IMR-90 (cell line): Measurements from ENCODE around the gene CMIP. TPM values are rescaled to one million over a fixed set of nuclear protein-coding genes. Genes with fewer than 3 reads are reported as not detected.

Source experiments
- ATAC-seq: fragments of 200-7000 bp; cut with Tn5 transposase; 2 replicates; pipeline ENCODE4 v1.9.1; 2020; ENCODE audit warnings: low read depth, mild to moderate bottlenecking, moderate library complexity
- BruUV-seq: library from RNA; stranded (reverse); fragments of 400-500 nt; replicated peaks from 2 replicates; lab custom pipeline; 2021; lab: Mats Ljungman, UMichigan
- CTCF ChIA-PET: fragments of 300-600 bp; formaldehyde crosslinking; extraction: SDS; loops from one replicate; lab custom pipeline; 2021; ENCODE audit warnings: antibody characterized with exemption; lab: Yijun Ruan, JAX
- POLR2A ChIA-PET: fragments of 300-600 bp; sonication (Branson Sonifier 250); formaldehyde crosslinking; loops from one replicate; lab custom pipeline; 2022; ENCODE audit warnings: antibody characterized with exemption; ENCODE audit not compliant: unreplicated experiment; lab: Charles Lee
- DNase-seq: peaks from one replicate; pipeline ENCODE4 v3.0.0; 2013
- H2AFZ ChIP-seq: replicated peaks from 2 replicates; pipeline ENCODE3; 2013; ENCODE audit warnings: low read length, mild to moderate bottlenecking; ENCODE audit not compliant: poor library complexity
- H2AK5ac ChIP-seq: 2 replicates; pipeline ENCODE4 v1.6.1; 2013; ENCODE audit warnings: low read depth, low read length, inconsistent platforms
- H2AK9ac ChIP-seq: replicated peaks from 2 replicates; pipeline ENCODE3; 2013; ENCODE audit warnings: mild to moderate bottlenecking, low read depth, low read length, moderate library complexity; ENCODE audit not compliant: poor library complexity
- H2BK120ac ChIP-seq: 2 replicates; pipeline ENCODE4 v1.6.1; 2013; ENCODE audit warnings: low read depth, low read length, inconsistent platforms
- H2BK15ac ChIP-seq: 3 replicates; pipeline ENCODE4 v1.6.1; 2013; ENCODE audit warnings: low read depth, low read length, inconsistent platforms
- H2BK20ac ChIP-seq: 2 replicates; pipeline ENCODE4 v1.6.1; 2013; ENCODE audit warnings: low read depth, mild to moderate bottlenecking, inconsistent platforms, low read length, moderate library complexity
- H2BK5ac ChIP-seq: 2 replicates; pipeline ENCODE4 v1.6.1; 2013; ENCODE audit warnings: mild to moderate bottlenecking, low read depth, low read length, inconsistent platforms; ENCODE audit not compliant: poor library complexity, severe bottlenecking
- H3K14ac ChIP-seq: replicated peaks from 2 replicates; pipeline ENCODE4 v1.6.1; 2013; ENCODE audit warnings: low read depth, low read length, inconsistent platforms
- H3K18ac ChIP-seq: 2 replicates; pipeline ENCODE4 v1.6.1; 2013; ENCODE audit warnings: low read depth, low read length, control low read depth
- H3K23ac ChIP-seq: 2 replicates; pipeline ENCODE4 v1.6.1; 2013; ENCODE audit warnings: low read depth, low read length, inconsistent platforms
- H3K27ac ChIP-seq: 2 replicates; pipeline ENCODE4 v1.5.1; 2013; ENCODE audit warnings: mild to moderate bottlenecking, control low read depth, low read length; ENCODE audit not compliant: insufficient read depth
- H3K27me3 ChIP-seq: 2 replicates; pipeline ENCODE4 v1.6.1; 2013; ENCODE audit warnings: low read length; ENCODE audit not compliant: control insufficient read depth, insufficient read depth
- H3K36me3 ChIP-seq: 2 replicates; pipeline ENCODE4 v1.6.1; 2013; ENCODE audit warnings: low read length, mixed read lengths; ENCODE audit not compliant: control insufficient read depth, insufficient read depth
- H3K4ac ChIP-seq: 2 replicates; pipeline ENCODE4 v1.6.1; 2013; ENCODE audit warnings: low read depth, low read length, inconsistent platforms
- H3K4me1 ChIP-seq: 2 replicates; pipeline ENCODE4 v1.6.1; 2013; ENCODE audit warnings: low read length, mixed read lengths; ENCODE audit not compliant: control insufficient read depth, insufficient read depth
- H3K4me2 ChIP-seq: 2 replicates; pipeline ENCODE4 v1.6.1; 2013; ENCODE audit warnings: low read depth, mild to moderate bottlenecking, control low read depth, low read length, moderate library complexity
- H3K4me3 ChIP-seq: 2 replicates; pipeline ENCODE4 v1.5.1; 2013; ENCODE audit warnings: low read depth, mild to moderate bottlenecking, control low read depth, low read length, moderate library complexity; ENCODE audit not compliant: insufficient read depth
- H3K56ac ChIP-seq: 2 replicates; pipeline ENCODE4 v1.6.1; 2013; ENCODE audit warnings: low read length, inconsistent platforms; ENCODE audit not compliant: insufficient read depth; ENCODE audit errors: extremely low read depth
- H3K79me1 ChIP-seq, 2 experiments: 2 replicates each; pipeline ENCODE4 v1.6.1; 2013; ENCODE audit warnings: low read length in 2 of 2, inconsistent platforms in 1 of 2, low read depth in 1 of 2
- H3K9ac ChIP-seq: 2 replicates; pipeline ENCODE4 v1.6.1; 2013; ENCODE audit warnings: low read depth, low read length, control low read depth
- H3K9me1 ChIP-seq: 2 replicates; pipeline ENCODE4 v1.6.1; 2013; ENCODE audit warnings: low read length, inconsistent platforms; ENCODE audit not compliant: insufficient read depth
- H3K9me3 ChIP-seq: 2 replicates; pipeline ENCODE4 v1.6.1; 2013; ENCODE audit warnings: low read length; ENCODE audit not compliant: control insufficient read depth, insufficient read depth
- H4K20me1 ChIP-seq: 2 replicates; pipeline ENCODE4 v1.6.1; 2013; ENCODE audit warnings: low read length, inconsistent platforms; ENCODE audit not compliant: insufficient read depth
- H4K5ac ChIP-seq: 2 replicates; pipeline ENCODE4 v1.6.1; 2013; ENCODE audit warnings: mild to moderate bottlenecking, low read depth, low read length, control low read depth
- H4K8ac ChIP-seq, 2 experiments: 2 replicates each; pipeline ENCODE4 v1.6.1; 2013; ENCODE audit warnings: low read depth in 2 of 2, low read length in 2 of 2, control low read depth in 1 of 2, inconsistent platforms in 1 of 2
- H4K91ac ChIP-seq: 2 replicates; pipeline ENCODE4 v1.6.1; 2013; ENCODE audit warnings: low read depth, low read length, inconsistent platforms; ENCODE audit not compliant: insufficient read depth
- BHLHE40 ChIP-seq: fragments of 150-350 bp; IDR thresholded peaks from 2 replicates; pipeline ENCODE4 v1.6.1; 2016; ENCODE audit warnings: mild to moderate bottlenecking, low read depth, low read length
- CHD1 ChIP-seq: IDR thresholded peaks from 2 replicates; pipeline ENCODE4 v1.6.1; 2012; ENCODE audit warnings: low read depth, low read length, improper control_type of control experiment
- MAFK ChIP-seq: IDR thresholded peaks from 2 replicates; pipeline ENCODE4 v1.6.1; 2012; ENCODE audit warnings: low read depth, low read length, improper control_type of control experiment
- MAZ ChIP-seq: IDR thresholded peaks from 2 replicates; pipeline ENCODE4 v1.6.1; 2012; ENCODE audit warnings: low read depth, mild to moderate bottlenecking, low read length, improper control_type of control experiment, moderate library complexity, borderline replicate concordance
- MXI1 ChIP-seq: IDR thresholded peaks from 2 replicates; pipeline ENCODE4 v1.6.1; 2012; ENCODE audit warnings: low read depth, mild to moderate bottlenecking, low read length, moderate library complexity, borderline replicate concordance
- NFE2L2 ChIP-seq: fragments of 150-350 bp; IDR thresholded peaks from 2 replicates; pipeline ENCODE4 v1.6.1; 2016; ENCODE audit warnings: low read depth, mild to moderate bottlenecking, low read length
- POLR2A ChIP-seq: IDR thresholded peaks from 2 replicates; pipeline ENCODE4 v1.6.1; 2012; ENCODE audit warnings: mild to moderate bottlenecking, low read depth, low read length
- RCOR1 ChIP-seq: IDR thresholded peaks from 2 replicates; pipeline ENCODE4 v1.6.1; 2012; ENCODE audit warnings: mild to moderate bottlenecking, low read length, improper control_type of control experiment; ENCODE audit not compliant: insufficient replicate concordance
- RFX5 ChIP-seq: IDR thresholded peaks from 2 replicates; pipeline ENCODE4 v1.8.0; 2012; ENCODE audit warnings: low read depth, mild to moderate bottlenecking, low read length, moderate library complexity
- SMC3 ChIP-seq: fragments of 150-350 bp; IDR thresholded peaks from 2 replicates; pipeline ENCODE4 v1.6.1; 2016; ENCODE audit warnings: low read depth, mild to moderate bottlenecking, antibody characterized with exemption, low read length, moderate library complexity
- WGBS, 2 experiments: methylation state at CpG; one replicate each; pipeline versions ENCODE4 v1.1.5 to v1.1.7; 2013; ENCODE audit warnings: missing lambda C conversion rate in 2 of 2; ENCODE audit not compliant: insufficient read length in 1 of 2; ENCODE audit errors: extremely low coverage in 2 of 2; 5-methylcytosine and 5-hydroxymethylcytosine counted together
- dilution Hi-C: fragments of 300-500 bp; cut with HindIII; formaldehyde crosslinking; loops from one replicate; pipeline ENCODE4 v1.14.3; 2018; ENCODE audit warnings: low sequenced_read_pairs; ENCODE audit not compliant: unreplicated experiment
- in situ Hi-C: fragments of 300-500 bp; cut with MboI; formaldehyde crosslinking; loops from 3 replicates; pipeline ENCODE4 v1.14.3; 2019; ENCODE audit warnings: low sequenced_read_pairs, inconsistent platforms, mixed read lengths
- intact Hi-C: fragments of 100-400 bp; cut with micrococcal nuclease; formaldehyde crosslinking; loops from 2 replicates; pipeline ENCODE4 v1.10.0; 2022
- polyA plus RNA-seq, 3 experiments: library from polyadenylated mRNA; depleted of rRNA; stranded (reverse); fragments of >200 nt; gene quantifications; 2 replicates each; pipeline ENCODE4 v1.2.3, GENCODE V29; 2012; ENCODE audit warnings: low replicate concordance in 1 of 3
- total RNA-seq: library from RNA; depleted of rRNA; stranded (reverse); fragments of >200 nt; gene quantifications from 2 replicates; pipeline ENCODE4 v1.2.3, GENCODE V29; 2012
- TF ChIP-seq, protein P1 (sequence below): fragments of 150-350 bp; IDR thresholded peaks from 2 replicates; pipeline ENCODE4 v1.6.1; 2017; ENCODE audit warnings: mild to moderate bottlenecking, antibody characterized with exemption, low read length, low read depth
- TF ChIP-seq, protein P2 (sequence below): conservative IDR thresholded peaks from 2 replicates; pipeline ENCODE4 v1.5.1; 2012; ENCODE audit warnings: mild to moderate bottlenecking, low read depth, low read length, improper control_type of control experiment

CMIP gene
- total and polyA plus RNA-seq, 2 of the 4 experiments (the other 2 are of a cell fraction) = 3.2 to 11.6 TPM

DNA sequence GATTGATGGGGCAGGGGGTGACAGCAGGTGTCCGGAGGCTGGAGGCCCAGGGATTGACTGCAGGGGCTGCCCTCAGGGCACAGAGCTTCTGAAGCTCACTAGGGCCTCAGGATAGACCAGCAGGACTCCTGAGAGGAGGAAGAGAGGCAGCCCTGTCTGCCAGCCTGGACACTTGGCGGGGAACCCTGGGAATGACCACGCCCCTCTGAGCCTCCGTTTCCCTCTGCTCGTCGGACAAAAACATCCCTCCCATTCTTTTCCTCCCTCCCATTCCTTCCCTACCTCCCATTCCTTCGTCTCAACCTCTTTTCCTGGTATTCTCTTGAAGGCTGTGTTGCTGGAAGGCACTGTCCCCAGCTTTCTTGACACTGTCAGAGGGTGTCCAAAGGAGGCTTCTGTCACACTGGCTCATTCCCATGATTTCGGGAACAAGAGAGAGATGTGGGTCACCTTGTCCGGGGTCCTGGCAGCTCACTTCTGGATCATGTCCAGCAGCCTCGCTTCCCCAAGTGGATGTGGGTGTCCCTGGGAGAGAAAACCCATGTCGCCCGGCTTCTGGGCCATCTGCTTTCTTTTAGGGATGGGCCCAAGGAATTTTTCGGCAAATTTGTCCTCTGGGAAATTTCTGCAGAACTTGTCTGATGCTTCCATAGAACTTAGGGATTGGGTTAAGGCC lies 145.5 kb downstream of the CMIP start (continued):
- no peak for TF ChIP-seq RFX5

DNA sequence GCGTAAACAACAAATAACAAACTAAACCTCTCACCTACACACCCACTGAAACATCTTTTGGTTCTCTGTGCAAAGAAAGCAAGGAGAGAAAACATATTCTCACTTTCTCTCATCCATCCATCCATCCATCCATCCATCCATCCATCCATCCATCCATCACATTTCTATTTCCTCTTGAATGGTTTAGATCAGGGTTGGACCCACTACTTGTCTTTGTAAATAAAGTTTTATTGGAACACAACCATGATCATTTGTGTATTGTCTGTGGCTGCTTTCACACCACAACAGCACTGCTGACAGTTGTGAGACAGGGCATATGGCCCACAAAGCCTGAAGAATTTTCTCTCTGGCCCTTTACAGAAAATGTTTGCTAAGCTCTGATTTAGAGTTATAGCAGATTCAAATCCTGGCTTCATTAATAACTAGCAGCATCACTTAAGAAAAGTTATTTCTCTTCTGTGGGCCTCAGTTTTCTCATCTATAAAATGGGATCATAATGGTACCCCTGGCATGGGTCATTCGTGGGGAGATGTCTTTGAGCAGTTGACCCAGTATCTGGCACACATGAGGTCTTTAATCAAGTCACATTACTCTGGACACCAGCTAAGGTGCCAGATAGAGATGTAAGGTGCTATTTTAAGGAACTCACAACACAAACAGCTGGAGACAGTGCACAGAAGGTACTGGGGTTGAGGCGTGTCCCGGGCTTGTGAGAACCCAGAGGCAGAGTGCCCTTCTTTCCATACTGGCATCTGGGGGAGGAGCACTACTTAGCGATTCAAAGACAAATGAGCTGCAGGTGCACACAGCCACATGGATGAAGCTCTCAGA lies 146.3 kb downstream of the CMIP start:
- H3K27ac ChIP-seq = no peak overlapping the region
- H3K9ac ChIP-seq = no peak overlapping the region
- BruUV-seq = no TSS peak
- intact Hi-C loops (no loop called here), dilution Hi-C loops (no loop called here), in situ Hi-C loops (no loop called here)
- no peak overlapping the region for H2AK9ac ChIP-seq
- no peak overlapping the region for H2BK5ac ChIP-seq
- ChIA-PET CTCF (no interaction called here), POLR2A (no interaction called here)
- 0 out of 2 replicates have a peak, but pooled peaks cover 2% of the 10 kb centered on the region for H3K36me3 ChIP-seq
- H3K23ac ChIP-seq = no peak overlapping the region
- ATAC-seq (no peak), DNase-seq (no peak)
- peaks cover 32 to 38% of the 10 kb centered on the region in 2 experiments for H3K79me1 ChIP-seq
- no peak overlapping the region for H2BK20ac ChIP-seq
- H3K4me3 ChIP-seq = no peak overlapping the region
- no peak overlapping the region for H3K4ac ChIP-seq
- no peaks in the 10 kb centered on the region for H3K9me3 ChIP-seq
- H3K4me1 ChIP-seq = no peaks in the 10 kb centered on the region
- no peak overlapping the region for H4K5ac ChIP-seq
- no peak overlapping the region for H3K18ac ChIP-seq
- no peak overlapping the region for H3K14ac ChIP-seq
- H3K56ac ChIP-seq = no peak overlapping the region
- H3K4me2 ChIP-seq = no peak overlapping the region
- no peak overlapping the region for H2BK15ac ChIP-seq
- peaks cover 6% of the 10 kb centered on the region; the same call in 1 of the 2 replicates for H3K9me1 ChIP-seq
- H2AFZ ChIP-seq = no peak overlapping the region
- no peak overlapping the region for H4K91ac ChIP-seq
- H4K8ac ChIP-seq = no peak overlapping the region
- H2AK5ac ChIP-seq = no peak overlapping the region
- H2BK120ac ChIP-seq = no peak overlapping the region
- no peaks in the 10 kb centered on the region for H3K27me3 ChIP-seq
- 95% methylated on average over 3 of the region's 5 CpGs; no CpG with 5 or more reads in 1 of the 2 experiments for WGBS, 2 experiments
- H4K20me1 ChIP-seq = peaks cover 34% of the 10 kb centered on the region
- TF ChIP-seq NFE2L2 (no peak), MAFK (no peak), MXI1 (no peak), CHD1 (no peak), SMC3 (no peak), POLR2A (no peak), RCOR1 (no peak), BHLHE40 (no peak), RFX5 (no peak), MAZ (no peak)
- TF ChIP-seq, protein P1, sequence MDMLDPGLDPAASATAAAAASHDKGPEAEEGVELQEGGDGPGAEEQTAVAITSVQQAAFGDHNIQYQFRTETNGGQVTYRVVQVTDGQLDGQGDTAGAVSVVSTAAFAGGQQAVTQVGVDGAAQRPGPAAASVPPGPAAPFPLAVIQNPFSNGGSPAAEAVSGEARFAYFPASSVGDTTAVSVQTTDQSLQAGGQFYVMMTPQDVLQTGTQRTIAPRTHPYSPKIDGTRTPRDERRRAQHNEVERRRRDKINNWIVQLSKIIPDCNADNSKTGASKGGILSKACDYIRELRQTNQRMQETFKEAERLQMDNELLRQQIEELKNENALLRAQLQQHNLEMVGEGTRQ = no peak
- TF ChIP-seq, protein P2, sequence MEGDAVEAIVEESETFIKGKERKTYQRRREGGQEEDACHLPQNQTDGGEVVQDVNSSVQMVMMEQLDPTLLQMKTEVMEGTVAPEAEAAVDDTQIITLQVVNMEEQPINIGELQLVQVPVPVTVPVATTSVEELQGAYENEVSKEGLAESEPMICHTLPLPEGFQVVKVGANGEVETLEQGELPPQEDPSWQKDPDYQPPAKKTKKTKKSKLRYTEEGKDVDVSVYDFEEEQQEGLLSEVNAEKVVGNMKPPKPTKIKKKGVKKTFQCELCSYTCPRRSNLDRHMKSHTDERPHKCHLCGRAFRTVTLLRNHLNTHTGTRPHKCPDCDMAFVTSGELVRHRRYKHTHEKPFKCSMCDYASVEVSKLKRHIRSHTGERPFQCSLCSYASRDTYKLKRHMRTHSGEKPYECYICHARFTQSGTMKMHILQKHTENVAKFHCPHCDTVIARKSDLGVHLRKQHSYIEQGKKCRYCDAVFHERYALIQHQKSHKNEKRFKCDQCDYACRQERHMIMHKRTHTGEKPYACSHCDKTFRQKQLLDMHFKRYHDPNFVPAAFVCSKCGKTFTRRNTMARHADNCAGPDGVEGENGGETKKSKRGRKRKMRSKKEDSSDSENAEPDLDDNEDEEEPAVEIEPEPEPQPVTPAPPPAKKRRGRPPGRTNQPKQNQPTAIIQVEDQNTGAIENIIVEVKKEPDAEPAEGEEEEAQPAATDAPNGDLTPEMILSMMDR = no peak
